ENCODE results near the gene ADGRL3.

ADGRL3 gene

DNA sequence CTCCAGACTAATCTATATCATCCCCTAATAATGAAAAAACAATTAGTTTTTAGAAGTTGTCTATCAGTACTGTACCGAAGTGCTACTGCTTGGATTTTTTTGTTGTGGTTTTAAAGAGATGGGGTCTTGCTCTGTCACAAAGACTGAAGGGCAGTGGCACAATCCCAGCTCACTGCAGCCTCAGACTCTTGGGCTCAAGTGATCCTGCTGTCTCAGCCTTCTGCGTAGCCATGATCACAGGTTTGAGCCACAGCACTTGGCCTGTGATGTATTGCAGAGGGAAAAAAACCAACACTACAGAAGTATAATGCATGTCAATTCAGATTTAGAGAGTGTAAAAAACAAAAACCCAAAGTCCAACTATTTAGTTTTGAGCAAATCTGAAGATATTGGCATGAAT, 875.0 kb downstream of the ADGRL3 start:
- TF ChIP-seq, protein P1, sequence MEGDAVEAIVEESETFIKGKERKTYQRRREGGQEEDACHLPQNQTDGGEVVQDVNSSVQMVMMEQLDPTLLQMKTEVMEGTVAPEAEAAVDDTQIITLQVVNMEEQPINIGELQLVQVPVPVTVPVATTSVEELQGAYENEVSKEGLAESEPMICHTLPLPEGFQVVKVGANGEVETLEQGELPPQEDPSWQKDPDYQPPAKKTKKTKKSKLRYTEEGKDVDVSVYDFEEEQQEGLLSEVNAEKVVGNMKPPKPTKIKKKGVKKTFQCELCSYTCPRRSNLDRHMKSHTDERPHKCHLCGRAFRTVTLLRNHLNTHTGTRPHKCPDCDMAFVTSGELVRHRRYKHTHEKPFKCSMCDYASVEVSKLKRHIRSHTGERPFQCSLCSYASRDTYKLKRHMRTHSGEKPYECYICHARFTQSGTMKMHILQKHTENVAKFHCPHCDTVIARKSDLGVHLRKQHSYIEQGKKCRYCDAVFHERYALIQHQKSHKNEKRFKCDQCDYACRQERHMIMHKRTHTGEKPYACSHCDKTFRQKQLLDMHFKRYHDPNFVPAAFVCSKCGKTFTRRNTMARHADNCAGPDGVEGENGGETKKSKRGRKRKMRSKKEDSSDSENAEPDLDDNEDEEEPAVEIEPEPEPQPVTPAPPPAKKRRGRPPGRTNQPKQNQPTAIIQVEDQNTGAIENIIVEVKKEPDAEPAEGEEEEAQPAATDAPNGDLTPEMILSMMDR (IDR thresholded peaks at IDR 0.05; ENCODE audit: low read depth, low read length): no peak
- H3K4me3 ChIP-seq (ENCODE audit: low read depth, low read length): no peak overlapping the region

GRCh38 chr4:62075521-62075920, 875.4 kb downstream of the ADGRL3 start:
- TF ChIP-seq, protein P1 (IDR thresholded peaks at IDR 0.05; ENCODE audit: low read depth, low read length): no peak
- H3K4me3 ChIP-seq (ENCODE audit: low read depth, low read length): no peak overlapping the region

- TF ChIP-seq, protein P1 (IDR thresholded peaks at IDR 0.05; ENCODE audit: low read depth, low read length): no peak
- H3K4me3 ChIP-seq (ENCODE audit: low read depth, low read length): no peak overlapping the region
Measured at GRCh38 chr4:62077406-62077805, 877.3 kb downstream of the ADGRL3 start.

GRCh38 chr4:62080431-62080830, 880.3 kb downstream of the ADGRL3 start:
- no peak overlapping the region for H3K4me3 ChIP-seq (ENCODE audit: low read depth, low read length)
- TF ChIP-seq, protein P1 (IDR thresholded peaks at IDR 0.05; ENCODE audit: low read depth, low read length): no peak

DNA sequence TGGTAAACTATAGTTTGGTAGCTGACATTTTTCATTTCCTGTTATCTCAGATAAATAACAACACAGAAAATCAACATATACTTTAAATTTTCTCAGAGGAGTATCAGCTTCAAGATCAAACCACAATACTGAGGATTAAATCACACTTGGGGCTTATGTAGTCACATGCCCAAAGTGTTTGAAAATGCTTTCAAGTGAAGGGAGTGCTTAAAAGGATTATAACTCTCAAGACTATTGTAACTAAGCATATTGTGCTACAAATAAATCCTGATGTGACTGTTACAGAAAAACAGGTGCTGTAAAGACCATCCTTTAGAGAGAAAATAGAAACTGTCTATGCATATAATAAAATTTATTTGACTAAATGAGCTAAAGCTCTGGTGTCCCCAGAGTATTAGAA, 887.6 kb downstream of the ADGRL3 start:
- H3K4me3 ChIP-seq (ENCODE audit: low read depth, low read length): no peak overlapping the region
- TF ChIP-seq, protein P1 (IDR thresholded peaks at IDR 0.05; ENCODE audit: low read depth, low read length): no peak

GRCh38 chr4:62093735-62094134, 893.6 kb downstream of the ADGRL3 start:
- TF ChIP-seq, protein P1 (IDR thresholded peaks at IDR 0.05; ENCODE audit: low read depth, low read length): no peak
- no peak overlapping the region for H3K4me3 ChIP-seq (ENCODE audit: low read depth, low read length)

GRCh38 chr4:62096881-62097280, 896.8 kb downstream of the ADGRL3 start:
- TF ChIP-seq, protein P1 (IDR thresholded peaks at IDR 0.05; ENCODE audit: low read depth, low read length): no peak
- no peak overlapping the region for H3K4me3 ChIP-seq (ENCODE audit: low read depth, low read length)

All from WI38 (cell line).